Gastroesophageal sphincter (tissue), 2 donors: ENCODE results near the gene CCL28.

Experiments used
- EP300 ChIP-seq: sonication (generic); formaldehyde crosslinking; IDR thresholded peaks from one replicate; pipeline ENCODE4 v1.6.1; 2017; ENCODE audit warnings: antibody characterized with exemption, mild to moderate bottlenecking
- POLR2AphosphoS5 ChIP-seq: sonication (generic); formaldehyde crosslinking; IDR thresholded peaks from one replicate; pipeline ENCODE4 v1.6.1; 2017; ENCODE audit warnings: antibody characterized with exemption

GRCh38 chr5:43429706-43430105 is 17.5 kb upstream of the CCL28 start:
- TF ChIP-seq POLR2AphosphoS5: no peak
- no peak for TF ChIP-seq EP300
